HCT116 (cell line): ENCODE measurements around the gene ZNF773.

ENCODE experiments used
- CEBPB ChIP-seq: IDR thresholded peaks from 2 replicates; pipeline ENCODE4 v1.6.1; 2012; ENCODE audit warnings: low read depth
- CTCF ChIP-seq, 3 experiments: fragments of 200-600 bp in 1 of 3; sonication (generic) in 1 of 3; IDR thresholded peaks in 2 of 3; conservative IDR thresholded peaks in 1 of 3; 2 replicates each; pipeline ENCODE4 v1.5.1; 2012 to 2017; ENCODE audit warnings: low read depth in 2 of 3, low read length in 2 of 3, antibody characterized with exemption in 1 of 3, borderline replicate concordance in 1 of 3, control low read depth in 1 of 3, mild to moderate bottlenecking in 1 of 3, mixed read lengths in 1 of 3, mixed run types in 1 of 3, moderate library complexity in 1 of 3; ENCODE audit not compliant: insufficient read depth in 1 of 3
- YY1 ChIP-seq: IDR thresholded peaks from 2 replicates; pipeline ENCODE4 v1.6.1; 2011; ENCODE audit warnings: low read length, low read depth, moderate library complexity, mild to moderate bottlenecking; ENCODE audit not compliant: insufficient replicate concordance; ENCODE audit errors: extremely low read depth
- ZBTB33 ChIP-seq: IDR thresholded peaks from 2 replicates; pipeline ENCODE4 v1.6.1; 2011; ENCODE audit warnings: mild to moderate bottlenecking, low read length, moderate library complexity; ENCODE audit not compliant: insufficient replicate concordance; ENCODE audit errors: extremely low read depth

GRCh38 chr19:57477191-57478008 is 22.3 kb upstream of the ZNF773 start, which contains the start of gene ZNF772:
- TF ChIP-seq CTCF (IDR thresholded peaks at IDR 0.05 in 2 of 3, conservative IDR thresholded peaks at IDR 0.05 in 1 of 3; ENCODE audit: borderline replicate concordance in 1 of 3, insufficient read depth in 1 of 3, low read depth in 2 of 3, low read length in 2 of 3) (peak in 2 of 3 experiments; percentile 39 to 44; a peak in 4 of 6 replicates), ZBTB33 (no peak), YY1 (no peak), CEBPB (no peak)
